HG02938 (cell line): ENCODE measurements around the gene FCN2.

Experiments
- ATAC-seq: cut with Tn5 transposase; IDR thresholded peaks from one replicate; pipeline ENCODE4 v1.9.1; 2021; ENCODE audit warnings: mild to moderate bottlenecking, moderate library complexity; ENCODE audit not compliant: unreplicated experiment

Gene FCN2

DNA sequence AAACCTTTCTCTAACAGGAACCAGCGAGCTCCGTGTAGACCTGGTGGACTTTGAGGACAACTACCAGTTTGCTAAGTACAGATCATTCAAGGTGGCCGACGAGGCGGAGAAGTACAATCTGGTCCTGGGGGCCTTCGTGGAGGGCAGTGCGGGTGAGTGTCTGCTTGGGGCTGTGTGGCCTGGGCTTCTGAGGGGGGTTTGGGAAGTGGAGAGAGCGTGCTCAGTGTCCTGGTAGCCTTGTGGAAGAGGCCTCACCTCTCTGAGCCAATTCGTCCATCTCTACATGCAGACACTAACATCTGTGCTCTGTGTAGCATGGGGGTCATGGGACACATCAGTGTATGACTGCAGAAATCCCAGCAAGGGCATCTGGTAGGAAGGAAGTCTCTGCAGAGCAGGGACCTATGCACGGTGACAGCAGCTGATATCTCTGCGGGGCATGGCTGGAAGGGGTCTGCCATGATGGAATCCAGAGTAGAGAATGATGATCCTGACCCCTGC is 5.9 kb downstream of the FCN2 start:
- ATAC-seq: no peak

DNA sequence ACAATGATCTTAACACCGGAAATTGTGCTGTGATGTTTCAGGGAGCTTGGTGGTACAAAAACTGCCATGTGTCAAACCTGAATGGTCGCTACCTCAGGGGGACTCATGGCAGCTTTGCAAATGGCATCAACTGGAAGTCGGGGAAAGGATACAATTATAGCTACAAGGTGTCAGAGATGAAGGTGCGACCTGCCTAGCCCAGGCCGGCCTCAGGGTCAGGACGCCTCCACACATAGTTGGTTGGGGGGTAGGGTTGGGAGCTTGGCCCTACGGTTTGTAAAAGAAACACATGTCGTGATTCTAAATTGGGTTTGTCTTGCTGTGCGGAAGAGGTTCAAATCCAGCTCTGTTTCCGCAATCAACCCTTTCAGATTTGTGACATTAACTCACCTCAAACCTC is 6.6 kb downstream of the FCN2 start:
- no peak for ATAC-seq

DNA sequence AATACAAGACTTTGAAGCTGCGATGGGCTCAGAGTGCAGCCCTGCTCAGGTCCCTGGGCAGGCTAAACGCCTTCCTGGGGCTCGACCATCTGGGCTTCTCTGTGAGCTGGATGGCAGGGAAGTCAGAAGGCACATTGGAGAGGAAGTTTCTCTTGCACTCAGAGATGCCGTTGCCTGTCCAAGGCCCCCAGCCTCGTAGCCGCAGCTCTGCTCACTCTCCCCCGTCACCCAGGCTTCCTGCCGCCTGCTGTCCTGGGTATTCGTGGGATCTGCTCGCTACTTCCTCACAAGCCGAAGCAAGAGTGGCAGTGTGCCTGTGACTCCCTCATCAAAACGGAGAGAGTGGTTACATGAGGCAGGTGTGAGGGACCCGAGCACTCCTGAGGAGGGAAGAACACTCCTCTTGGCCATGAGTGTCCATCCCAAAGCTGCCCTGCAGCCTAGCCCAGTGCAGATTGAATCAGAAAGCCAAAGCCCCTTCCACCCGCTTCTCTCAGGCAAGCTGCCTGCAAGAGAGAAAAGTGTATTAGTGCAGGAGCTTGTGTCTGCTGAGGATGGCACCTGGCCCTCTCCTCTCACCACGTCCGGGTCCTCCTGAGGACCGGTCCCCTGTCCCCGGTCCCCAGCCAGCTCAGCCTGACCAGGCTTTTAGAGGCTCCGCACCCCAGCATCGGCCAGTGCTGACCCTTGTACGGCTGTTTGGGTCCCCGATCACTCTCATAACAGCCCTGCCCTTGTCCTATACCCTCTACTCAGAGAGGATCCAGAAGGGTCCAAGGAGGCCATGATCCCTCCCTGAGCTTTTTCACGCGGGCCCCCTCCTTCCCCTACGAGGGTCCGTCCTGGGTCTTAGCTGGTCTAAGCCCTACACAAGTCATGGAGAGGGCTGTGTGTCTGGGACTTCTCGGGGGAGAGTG is 7.3 kb downstream of the FCN2 start:
- ATAC-seq: no peak

DNA sequence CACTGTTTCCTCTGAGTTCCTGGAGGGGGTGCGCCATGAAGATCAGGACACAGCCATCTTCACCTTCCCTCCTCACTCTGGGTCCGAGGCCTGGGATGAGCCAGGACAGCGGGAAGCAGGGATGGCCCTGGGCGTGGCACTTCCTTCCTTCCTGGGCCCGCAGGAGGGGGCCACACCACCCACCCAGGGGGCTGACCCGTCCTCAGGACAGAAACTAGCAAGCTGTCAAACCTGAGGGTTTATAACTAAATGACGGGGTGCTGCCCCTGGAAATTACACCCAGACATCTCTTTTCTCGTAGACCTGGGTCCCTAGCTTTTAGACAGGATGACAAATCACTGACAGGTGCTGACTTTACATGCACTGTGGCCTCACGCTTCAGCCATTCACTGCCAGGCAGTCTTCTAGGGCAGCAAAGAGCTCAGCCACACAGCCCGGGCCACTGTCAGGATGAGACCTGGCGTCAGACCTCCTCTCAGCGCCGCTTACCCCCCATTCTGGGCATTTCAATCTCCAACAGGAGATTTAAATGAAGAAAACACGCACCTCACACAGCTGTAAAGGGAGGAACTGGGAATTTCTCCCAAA is 8.1 kb downstream of the FCN2 start:
- ATAC-seq: no peak

DNA sequence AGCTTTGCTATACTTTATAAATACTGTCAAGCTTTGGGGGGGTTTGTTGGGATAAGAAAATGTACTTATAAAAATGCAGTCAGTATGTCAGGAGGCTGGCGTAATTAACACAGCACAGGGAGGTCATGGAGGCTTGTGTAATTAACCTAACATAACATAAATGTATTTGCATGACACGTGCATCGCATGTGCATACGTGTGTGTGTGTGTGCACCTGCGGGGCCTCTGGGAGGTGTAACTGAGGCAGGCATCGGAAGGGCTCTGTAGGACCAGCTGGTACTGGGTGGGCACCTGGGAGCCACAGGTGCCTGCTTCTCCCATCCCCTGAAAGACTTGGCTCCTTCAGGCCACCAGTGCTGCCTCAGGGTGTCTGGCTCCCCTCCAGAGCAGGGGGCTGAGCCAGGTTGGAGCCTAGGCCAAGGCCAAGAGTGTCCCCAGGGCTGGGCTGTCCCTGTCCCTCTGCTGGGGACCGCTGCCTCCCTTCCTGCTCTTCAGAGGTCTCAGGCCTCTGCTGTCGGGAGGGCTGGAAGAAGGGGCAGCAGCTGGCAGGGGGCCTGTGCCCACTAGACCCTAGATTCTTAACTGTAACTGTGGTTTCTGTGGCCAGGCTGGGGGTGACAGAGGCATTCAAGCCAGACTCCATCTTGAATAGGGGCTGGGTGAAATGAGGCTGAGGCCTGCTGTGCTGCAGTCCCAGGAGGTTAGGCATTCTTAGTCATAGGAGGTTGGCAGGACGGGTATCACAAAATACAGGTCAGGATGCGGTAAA is 9.0 kb downstream of the FCN2 start:
- ATAC-seq: no peak

DNA sequence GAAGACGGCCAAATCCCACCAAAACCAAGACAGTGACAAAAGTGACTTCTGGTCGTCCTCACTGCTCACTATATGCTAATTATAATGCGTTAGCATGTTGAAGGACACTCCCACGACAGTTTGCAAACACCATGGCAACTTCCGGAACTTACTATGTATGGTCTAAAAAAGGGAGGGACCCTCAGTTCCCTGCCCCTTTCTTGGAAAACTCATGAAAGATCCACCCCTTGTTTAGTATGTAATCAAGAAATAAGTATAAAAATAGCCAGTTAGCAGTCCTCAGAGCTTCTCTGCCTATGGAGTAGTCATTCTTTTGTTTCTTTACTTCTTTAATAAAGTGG is 9.5 kb downstream of the FCN2 start:
- no peak for ATAC-seq

DNA sequence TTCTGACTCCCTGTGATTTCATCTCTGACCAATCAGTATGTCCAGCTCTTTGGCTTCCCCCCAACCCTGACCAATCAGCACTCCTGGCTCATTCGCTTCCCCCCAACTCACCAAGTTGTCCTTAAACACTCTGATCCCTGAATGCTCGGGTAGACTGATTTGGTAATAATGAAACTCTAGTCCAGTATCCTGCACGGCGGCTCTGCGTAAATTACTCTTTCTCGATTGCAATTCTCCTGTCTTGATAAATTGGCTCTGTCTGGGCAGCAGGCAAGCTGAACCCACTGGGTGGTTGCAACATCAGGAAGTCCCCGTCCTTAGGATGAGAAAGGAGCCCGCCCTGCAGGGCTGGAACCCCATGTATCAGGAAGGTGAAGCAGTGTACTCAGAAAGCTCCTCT is 10.4 kb downstream of the FCN2 start:
- ATAC-seq: no peak

DNA sequence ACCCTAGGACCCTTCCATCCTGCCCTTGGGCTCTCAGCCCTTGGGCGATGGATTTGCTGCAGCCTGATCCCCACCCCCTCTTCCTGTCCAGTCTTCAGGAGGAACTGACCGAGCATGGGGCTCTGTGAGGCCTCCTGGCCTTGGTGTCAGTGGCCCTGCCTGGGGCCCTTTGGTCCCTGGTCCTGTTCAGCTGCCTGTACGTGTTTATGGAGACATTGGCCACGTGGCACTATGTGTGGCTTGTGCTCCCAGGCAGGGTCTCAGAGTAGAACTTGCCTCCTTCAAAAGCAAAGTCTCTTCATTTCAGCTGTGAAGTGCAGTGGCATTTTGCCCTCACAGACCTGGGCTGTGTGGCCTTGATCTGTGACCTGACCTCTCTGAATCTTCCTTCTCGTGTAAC is 11.1 kb downstream of the FCN2 start:
- no peak for ATAC-seq

DNA sequence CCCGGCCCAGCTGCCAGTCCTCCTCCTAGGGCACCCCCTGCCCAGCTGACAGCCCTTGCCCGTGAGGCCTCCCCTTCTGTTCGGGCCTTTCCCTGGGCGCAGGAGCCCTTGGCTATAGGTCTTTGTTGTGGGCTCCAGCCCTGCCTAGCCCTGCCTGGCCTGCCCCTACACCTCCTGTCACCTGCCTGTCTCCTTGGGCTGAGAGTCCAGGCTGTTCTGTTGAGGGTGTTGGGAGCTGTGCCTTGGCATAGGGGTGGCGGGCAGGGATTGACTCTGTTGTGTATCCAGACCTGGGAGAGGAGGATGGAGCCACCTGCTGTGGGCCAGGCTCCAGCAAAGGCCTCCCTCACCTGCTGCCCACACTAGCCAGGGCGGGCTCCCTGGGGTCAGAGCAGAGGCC is 11.6 kb downstream of the FCN2 start:
- ATAC-seq: no peak

DNA sequence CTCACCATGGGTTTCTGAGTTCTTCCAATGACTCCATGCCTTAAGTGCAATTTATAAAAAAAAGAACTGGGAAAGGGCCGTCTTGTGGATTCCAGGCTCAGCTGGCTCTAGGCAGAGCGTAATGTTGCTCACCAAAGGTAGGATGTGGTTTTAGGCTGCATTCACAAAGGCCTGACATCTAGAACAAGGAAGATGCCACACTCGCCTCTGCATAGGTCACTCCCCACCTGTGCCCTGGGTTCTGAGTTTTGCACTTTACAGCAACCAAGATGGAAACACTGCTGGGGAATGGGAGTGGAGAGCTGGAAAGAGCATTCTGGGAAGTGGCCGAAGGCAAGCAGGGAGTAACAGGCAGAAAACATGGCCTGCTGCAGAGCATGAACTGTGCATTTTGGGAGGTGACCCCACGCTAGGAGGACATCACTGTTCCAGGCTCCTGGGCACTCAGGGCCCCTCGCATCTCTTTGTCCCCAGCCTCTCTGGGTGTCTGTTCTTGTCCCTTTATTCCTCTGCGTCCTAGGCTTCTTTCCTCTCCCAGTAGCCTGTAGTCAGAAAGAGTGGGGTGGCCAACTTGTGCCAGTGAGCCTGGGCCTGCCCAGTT is 12.3 kb downstream of the FCN2 start:
- ATAC-seq: no peak

DNA sequence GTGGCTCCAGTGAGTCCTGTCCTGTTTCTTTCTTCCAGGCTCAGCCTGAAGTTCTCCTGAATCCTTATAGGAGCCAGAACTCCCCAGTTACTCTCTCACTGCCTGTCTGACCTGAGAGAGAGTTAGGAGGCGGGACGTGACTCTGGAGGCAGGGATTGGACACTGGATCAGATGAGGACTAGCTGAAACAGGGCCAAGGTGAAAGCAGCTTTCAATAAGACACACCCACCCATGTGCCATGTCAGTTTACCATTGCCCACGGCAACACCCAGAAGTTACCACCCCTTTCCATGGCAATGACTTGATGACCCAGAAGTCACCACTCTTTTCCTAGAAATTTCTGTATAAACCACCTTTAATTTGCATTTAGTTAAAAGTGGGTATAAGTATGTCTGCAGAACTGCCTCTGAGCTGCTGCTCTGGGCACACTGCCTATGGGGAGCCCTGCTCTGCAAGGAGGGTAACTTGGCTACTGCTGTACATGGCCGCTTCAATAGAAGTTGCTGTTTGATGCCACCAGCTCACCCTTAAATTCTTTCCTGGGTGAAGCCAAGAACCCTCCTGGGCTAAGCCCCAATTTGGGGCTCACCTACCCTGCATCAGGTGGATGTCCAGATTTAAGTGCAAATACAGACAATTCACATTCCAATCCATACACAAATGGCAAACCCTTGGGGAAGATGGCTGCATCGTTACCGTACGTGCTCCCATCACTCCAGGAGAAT is 13.7 kb downstream of the FCN2 start:
- ATAC-seq: no peak

DNA sequence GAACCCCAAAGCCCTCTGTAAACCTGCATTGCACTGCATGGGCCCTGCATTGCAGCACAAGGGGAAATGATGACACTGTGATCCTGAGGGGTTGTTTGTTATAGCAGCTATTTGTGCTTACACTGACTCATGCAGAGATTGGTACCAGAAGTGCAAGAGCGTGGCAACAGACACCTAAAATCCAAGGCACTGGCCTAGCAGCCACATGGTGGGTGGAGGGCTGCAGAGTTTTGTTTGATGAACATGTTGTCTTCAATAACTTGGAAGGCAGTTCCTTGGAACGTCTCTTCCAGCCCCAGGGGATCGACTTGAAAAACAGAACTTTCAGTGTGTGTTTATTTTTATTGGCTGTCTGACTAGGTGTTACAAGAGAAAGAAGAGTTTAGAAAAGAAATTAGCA is 14.5 kb downstream of the FCN2 start:
- ATAC-seq: no peak

DNA sequence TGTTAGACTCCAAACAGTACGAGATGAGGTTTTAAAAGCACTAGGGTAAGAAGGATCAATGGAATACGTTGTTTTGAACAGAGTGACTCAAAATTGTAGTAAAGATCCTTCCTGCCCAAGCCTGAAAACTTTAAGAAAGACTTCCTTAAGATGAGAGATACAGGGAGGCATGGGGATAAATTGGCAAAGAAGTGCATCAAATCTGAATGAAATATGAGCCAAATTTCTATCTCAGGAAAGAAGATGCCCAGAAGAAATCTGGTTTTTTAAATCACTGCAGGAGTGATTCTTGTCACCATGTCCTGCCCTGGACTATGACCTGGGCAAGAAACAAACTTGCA is 14.9 kb downstream of the FCN2 start:
- no peak for ATAC-seq

DNA sequence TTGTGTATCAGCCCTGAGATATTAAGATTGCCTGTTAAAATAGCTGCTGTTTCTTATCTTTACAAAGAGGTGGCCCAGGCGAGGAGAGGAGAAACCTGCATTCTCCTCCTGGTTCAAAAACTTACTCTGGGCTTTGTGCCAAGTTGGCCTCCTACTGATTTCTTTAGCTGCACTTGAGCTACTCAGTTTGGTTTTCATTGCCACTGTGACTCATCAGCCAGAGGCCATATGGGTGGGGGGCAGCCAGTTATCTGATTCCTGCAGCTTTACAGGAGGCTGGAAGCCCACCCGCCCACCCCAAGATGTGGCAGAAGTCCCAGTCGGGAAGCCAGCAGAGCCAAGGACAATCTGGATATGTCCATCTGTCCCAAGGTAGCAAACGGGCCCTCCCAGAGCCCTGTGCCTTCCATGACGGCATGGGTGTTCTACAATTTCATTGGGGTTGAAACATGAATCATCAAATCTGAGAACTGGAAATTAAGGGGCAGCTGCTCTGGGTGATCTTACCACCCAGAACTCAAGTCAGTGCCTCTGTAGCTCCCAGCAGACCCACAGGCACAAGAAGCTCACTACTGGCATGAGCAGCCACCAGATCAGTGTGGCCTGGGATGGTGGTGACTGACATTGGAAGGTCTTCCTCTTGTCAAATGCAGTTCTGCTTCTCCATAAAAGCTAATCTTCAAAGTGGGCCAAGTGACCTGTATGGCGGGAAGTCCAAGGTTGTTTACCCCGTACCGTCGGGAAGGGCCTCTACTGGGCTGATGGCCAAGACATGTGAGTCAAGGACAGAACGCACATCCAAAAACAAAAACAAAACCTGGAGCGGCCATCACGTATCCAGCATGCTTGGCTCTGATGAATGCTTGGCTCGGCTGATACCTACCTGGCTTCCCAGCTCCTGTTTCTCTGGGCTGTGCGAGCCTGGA is 15.6 kb downstream of the FCN2 start:
- ATAC-seq: no peak

DNA sequence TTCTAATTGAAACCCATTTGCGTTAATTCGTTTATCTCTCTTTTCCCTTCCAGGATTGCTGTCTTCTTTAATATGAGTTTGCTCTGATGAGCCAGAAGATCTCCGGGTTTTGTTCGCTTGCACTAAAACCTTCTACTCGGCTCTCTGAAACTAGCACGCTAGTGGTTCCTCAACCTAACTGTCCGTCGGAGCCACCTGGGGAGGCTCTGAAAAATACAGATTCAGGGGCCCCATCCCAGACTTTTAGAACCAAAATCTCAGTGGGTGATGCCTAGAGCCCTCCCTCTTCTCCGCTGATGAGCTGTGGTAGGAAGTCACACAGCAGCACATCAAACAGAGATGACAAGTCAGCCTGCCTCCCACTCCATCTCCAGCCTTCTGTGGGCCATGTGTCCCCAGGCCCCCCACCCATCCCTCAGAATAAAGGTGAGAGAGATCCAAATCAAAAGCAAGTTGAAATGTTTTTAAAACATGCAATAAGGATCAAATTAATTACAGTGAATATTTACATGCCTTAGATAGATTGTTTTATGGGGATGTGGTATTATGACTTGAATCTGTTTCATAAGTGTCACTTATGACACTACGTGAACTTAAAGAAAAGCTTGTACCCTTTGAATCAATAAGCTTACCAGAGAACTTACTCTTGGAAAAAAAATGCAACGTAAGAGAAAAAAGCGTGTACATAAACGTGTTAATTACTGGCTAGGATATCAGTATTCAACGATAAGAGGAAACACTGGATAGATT is 16.4 kb downstream of the FCN2 start:
- no peak for ATAC-seq

DNA sequence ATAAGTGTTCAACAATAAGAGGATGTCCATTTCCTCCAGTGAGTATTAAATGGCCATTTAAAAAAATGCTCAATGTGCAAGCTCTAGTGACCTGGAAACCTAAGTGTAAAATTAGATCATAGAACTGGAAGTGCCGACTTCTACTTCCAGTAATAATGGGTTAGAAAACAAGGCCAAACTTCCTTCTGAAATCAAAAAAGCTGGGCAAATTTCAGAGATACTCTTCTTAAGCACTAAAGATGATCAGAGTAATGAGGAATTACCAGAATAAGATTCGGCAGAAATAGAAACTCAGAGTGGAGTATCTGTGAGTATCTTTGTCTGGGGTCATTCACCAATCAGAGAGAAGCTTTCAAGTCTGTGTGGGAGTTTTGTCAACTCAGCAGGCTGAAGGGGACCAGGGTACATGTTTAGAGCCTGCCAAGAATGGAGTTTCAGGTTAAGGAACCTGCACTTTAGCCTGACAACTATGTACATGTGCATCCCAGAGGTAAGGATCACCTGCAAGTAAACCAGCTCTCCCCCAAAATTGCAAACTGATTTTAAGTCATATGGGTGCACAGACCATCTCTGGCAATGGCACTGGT is 17.1 kb downstream of the FCN2 start:
- no peak for ATAC-seq

DNA sequence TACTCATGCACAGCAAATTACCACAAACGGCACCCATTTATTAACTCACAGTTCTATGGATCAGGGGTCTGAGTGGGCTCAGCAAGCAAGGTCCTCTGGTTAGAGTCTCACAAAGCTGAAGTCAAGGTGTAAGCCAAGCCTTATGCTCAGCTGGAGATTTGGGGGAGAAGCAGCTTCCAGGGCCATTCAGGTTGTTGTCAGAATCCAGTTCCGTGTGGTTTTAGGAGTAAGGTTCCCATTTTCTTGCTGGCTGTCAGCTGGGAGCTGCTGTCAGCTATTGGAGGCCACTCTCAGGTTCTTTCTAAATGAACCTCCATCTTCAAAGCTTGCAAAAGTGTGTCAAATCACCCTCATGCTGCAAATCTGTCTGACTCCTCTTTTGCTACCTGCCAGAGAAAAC is 17.7 kb downstream of the FCN2 start:
- no peak for ATAC-seq

DNA sequence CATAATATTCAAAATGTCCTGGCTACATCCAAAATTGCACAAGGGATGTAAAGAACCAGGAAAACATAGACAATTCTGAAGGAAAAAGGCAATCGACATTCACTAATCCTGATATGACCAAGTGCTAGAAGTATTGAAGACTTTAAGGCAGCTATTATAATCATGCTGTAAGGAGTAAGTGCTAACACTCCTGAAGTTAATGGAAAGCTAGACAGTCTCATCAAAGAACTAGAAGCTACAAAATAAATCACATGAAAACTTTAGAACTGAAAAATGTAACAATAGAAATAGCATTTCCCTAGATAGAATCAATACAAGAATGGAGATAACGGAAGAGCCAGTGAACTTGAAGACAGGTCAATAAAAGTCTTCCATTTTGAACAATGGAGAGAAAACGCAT is 18.6 kb downstream of the FCN2 start:
- no peak for ATAC-seq

DNA sequence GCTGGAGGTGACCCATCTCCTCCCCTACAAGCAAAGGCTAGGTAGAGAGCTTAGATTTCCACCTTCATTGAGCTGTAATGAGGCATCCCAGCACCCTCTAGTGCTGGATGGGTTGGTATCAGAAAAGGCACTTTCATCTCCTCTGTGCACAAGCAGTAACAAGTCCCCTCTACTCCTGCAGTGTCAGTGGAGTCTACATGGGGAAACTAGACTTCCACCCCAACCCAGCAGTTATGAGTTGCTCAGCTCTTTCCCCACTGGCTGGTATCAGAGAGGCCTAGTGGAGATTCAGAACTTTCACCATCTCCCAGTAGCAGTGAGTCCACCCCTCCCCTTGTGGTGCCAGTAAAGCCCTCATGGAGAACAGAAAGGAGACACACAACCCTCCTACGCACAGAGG is 19.2 kb downstream of the FCN2 start:
- no peak for ATAC-seq
